ENCODE measurements around the gene SUB1.
A peak's percentile ranks its signal among the peaks of the same experiment; 100 is the strongest.
"Not testable (repeated sequence)": the region's sequence is repeated elsewhere in the genome, so short reads cannot be mapped to it uniquely, and the experiment has no call there.

Gene SUB1

GRCh38 chr5:32585446-32586275, at the start of gene SUB1:
SUB1 (plus strand) TSS chr5:32585557; CDS start chr5:32588513, 2,956 bp downstream.
- DNase-seq, result peak; percentile 93

- DNase-seq, result no peak
These were observed 49.1 kb upstream of the SUB1 start for GRCh38 chr5:32536246-32536645.

GRCh38 chr5:32537437-32538029, 47.8 kb upstream of the SUB1 start:
- DNase-seq, result peak; percentile 42

GRCh38 chr5:32538031-32538547, 47.3 kb upstream of the SUB1 start:
- peak; percentile 97 for DNase-seq

GRCh38 chr5:32539981-32540845, 45.1 kb upstream of the SUB1 start:
- no peak for DNase-seq

GRCh38 chr5:32541241-32541640, 44.1 kb upstream of the SUB1 start:
- DNase-seq, result no peak

- no peak for DNase-seq
These were observed 42.9 kb upstream of the SUB1 start for GRCh38 chr5:32542216-32543059.

- DNase-seq, result no peak
These were observed 42.1 kb upstream of the SUB1 start for GRCh38 chr5:32543291-32543690.

GRCh38 chr5:32545102-32545800, 40.1 kb upstream of the SUB1 start:
- no peak for DNase-seq

GRCh38 chr5:32551194-32551593, 34.2 kb upstream of the SUB1 start:
- no peak for DNase-seq

- no peak for DNase-seq
These were observed 33.5 kb upstream of the SUB1 start for GRCh38 chr5:32551865-32552264.

- DNase-seq, result not testable (repeated sequence)
These were observed 32.9 kb upstream of the SUB1 start for GRCh38 chr5:32552491-32552890.

GRCh38 chr5:32552936-32553335, 32.4 kb upstream of the SUB1 start:
- DNase-seq, result no peak

- DNase-seq, result not testable (repeated sequence)
These were observed 31.1 kb upstream of the SUB1 start for GRCh38 chr5:32554181-32554780.

GRCh38 chr5:32556543-32556942, 28.8 kb upstream of the SUB1 start:
- not testable (repeated sequence) for DNase-seq

- DNase-seq, result no peak
These were observed 25.9 kb upstream of the SUB1 start for GRCh38 chr5:32559411-32559810.

- no peak for DNase-seq
These were observed 25.4 kb upstream of the SUB1 start for GRCh38 chr5:32559921-32560320.

- no peak for DNase-seq
These were observed 23.3 kb upstream of the SUB1 start for GRCh38 chr5:32562056-32562455.

- DNase-seq, result no peak
These were observed 22.5 kb upstream of the SUB1 start for GRCh38 chr5:32562843-32563242.

- no peak for DNase-seq
These were observed 21.7 kb upstream of the SUB1 start for GRCh38 chr5:32563614-32564013.

GRCh38 chr5:32565145-32565544, 20.2 kb upstream of the SUB1 start:
- no peak for DNase-seq

Measured in NCI-H2171 treated with DMSO at 0.1 percent for 48 hours (cell line).